OCI-LY1 (cell line): Measurements from ENCODE around the gene MORN5.

ENCODE experiments used
- EZH2 ChIP-seq: fragments of 200-600 bp; sonication (generic), shearing (Covaris generic); IDR thresholded peaks from 2 replicates; pipeline ENCODE4 v1.8.0; 2017; ENCODE audit warnings: borderline replicate concordance, mixed run types, mild to moderate bottlenecking, antibody characterized with exemption, low read length, moderate library complexity, mixed read lengths
- TF ChIP-seq, protein P1 (sequence below): fragments of 200-600 bp; sonication (generic), shearing (Covaris generic); IDR thresholded peaks from 2 replicates; pipeline ENCODE4 v1.5.1; 2017; ENCODE audit warnings: mild to moderate bottlenecking, antibody characterized with exemption, low read length, moderate library complexity, mixed read lengths

GRCh38 chr9:122121931-122122330, 37.8 kb upstream of the MORN5 start:
- TF ChIP-seq, protein P1, sequence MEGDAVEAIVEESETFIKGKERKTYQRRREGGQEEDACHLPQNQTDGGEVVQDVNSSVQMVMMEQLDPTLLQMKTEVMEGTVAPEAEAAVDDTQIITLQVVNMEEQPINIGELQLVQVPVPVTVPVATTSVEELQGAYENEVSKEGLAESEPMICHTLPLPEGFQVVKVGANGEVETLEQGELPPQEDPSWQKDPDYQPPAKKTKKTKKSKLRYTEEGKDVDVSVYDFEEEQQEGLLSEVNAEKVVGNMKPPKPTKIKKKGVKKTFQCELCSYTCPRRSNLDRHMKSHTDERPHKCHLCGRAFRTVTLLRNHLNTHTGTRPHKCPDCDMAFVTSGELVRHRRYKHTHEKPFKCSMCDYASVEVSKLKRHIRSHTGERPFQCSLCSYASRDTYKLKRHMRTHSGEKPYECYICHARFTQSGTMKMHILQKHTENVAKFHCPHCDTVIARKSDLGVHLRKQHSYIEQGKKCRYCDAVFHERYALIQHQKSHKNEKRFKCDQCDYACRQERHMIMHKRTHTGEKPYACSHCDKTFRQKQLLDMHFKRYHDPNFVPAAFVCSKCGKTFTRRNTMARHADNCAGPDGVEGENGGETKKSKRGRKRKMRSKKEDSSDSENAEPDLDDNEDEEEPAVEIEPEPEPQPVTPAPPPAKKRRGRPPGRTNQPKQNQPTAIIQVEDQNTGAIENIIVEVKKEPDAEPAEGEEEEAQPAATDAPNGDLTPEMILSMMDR, result no peak
- TF ChIP-seq EZH2, result no peak
